GM19467 (cell line): Measurements from ENCODE around the gene LMF1.

Experiments
- ATAC-seq: cut with Tn5 transposase; IDR thresholded peaks from one replicate; pipeline ENCODE4 v1.9.1; 2021; ENCODE audit warnings: mild to moderate bottlenecking, moderate library complexity; ENCODE audit not compliant: unreplicated experiment

Gene LMF1

GRCh38 chr16:819336-820043 is 151.3 kb downstream of the LMF1 start:
- no peak for ATAC-seq

GRCh38 chr16:818592-818991 is 152.2 kb downstream of the LMF1 start:
- no peak for ATAC-seq

DNA sequence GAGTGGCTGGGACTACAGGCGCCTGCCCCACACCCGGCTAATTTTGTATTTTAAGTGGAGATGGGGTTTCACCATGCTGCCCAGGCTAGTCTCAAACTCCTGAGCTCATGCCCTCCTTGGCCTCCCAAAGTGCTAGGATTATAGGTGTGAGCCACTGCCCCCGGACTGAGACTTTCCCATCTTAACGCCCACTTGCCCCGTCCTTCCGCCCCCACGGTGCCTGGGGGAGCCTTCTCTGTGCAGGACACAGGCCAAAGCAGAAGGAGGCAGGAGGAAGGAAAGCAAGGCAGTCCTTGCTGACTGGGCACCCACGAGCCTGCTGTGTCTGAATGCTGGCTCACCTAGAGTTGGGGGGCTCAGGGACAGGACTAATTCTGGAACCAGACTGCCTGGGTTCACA is 152.7 kb downstream of the LMF1 start:
- no peak for ATAC-seq

DNA sequence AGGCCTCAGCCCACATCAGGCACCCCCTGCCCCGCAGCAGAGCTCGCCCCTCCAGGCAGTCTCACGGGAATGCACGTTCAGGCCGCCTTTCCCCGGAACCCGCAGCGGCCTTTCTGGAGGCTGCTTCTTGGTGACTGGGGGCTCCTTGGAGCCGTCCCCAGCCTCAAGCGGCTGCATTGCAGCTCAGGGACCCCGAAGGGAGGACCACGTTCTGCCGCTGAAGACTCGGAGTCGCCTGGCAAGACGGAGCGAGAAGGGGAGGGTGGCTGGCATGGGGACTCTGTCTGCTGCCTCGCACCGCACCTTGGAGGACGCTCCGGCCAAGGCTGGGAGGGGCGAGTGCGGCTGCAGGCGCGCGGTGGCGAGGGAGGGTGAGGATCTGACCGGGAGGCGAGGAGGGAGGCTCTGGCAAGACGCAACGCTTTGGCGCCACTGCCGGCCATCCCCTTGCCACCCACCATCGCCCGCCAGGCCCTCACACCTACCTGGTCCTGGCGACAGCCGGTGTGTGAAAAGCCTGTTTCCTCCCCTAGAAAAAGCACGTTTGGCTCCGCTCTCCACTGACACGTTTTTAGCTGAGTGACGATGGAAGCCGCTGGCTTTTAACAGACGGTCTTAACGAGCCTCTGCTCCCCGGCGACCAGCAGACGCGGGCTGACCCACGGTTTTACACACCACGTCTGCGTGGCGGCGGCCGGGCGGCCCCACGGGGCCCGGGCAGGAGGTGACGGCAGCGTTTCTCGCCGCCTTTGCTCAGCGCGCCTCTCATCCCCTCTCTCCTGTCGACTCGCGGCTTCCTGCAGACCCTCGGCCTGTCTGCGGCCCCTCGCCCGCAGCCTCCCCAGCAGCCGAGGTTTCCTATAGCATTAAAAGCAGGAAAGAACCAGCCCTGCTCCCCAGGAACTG is 153.5 kb downstream of the LMF1 start:
- no peak for ATAC-seq

DNA sequence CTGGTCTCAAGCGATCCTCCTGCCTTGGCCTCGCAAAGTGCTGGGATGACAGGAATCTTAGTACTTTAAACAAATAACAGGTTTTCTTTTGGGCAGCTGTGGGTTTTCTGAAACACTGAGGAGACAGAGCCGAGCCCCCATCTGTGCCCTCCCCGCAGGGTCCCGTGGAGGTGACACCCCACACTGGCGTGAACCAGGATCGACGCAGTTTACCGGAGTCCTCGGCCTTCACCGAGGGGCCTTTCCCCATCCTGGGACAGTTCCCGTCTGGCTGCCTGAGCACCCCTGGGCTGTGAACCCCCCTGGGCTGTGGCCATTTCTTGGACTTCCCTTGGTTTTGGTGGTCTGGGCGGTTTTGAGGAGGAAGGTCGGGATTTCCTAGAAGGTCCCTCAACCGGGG is 154.9 kb downstream of the LMF1 start:
- ATAC-seq, result no peak

- ATAC-seq, result no peak
Measured at GRCh38 chr16:814974-815373, 155.8 kb downstream of the LMF1 start.

GRCh38 chr16:813916-814412 is 156.8 kb downstream of the LMF1 start:
- ATAC-seq, result no peak

DNA sequence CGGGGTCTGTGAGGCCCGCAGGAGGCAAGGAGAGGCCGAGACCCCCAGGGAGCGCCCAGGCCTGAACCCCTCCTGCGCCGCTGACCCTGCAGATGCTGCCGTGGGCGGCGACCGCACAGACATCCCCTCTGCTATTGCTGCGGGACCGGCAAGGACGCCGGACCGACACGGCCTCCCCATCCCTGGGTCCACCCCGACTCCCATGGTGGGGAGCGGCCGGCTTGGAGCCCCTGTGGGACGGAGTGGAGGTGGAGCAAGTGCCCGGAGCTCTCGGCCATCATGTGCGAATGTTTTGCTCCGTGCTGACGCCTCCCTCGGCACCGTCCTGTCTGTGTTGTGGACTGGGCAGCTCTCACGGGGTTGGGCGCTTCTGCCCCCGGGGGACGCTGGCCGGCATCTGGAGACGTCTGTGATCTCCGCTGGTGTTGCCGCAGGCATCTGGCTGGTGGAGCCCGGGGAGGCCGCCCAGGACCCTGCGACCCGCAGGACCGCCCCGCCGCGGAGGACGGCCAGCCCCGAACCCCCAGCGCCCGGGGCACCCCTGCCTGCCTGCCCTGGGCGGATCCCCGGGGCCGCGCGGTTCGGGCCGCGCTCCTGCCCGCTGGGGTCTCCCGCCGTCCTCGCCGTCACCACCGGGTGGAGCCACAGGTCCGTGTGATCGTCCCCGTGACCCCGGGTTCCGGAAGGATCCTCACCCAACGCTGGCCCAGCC is 157.4 kb downstream of the LMF1 start:
- no peak for ATAC-seq

DNA sequence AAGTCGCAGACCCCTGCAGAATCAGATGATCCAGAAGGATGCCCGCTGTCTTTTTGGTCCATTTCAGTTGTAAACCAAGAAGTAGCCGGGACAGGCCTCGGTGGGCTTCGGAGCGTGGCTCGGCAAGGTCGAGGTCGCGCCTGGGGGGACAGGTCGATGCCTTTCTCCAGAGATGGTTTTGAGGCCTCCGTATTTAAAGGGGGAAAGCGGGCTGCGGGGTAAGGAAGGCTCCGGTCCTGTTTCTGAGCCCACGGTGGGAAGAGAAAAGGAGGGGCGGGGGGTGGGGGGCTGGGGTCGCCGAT is 162.7 kb downstream of the LMF1 start:
- no peak for ATAC-seq

- ATAC-seq, result peak; percentile 65
Measured at GRCh38 chr16:807347-808084, 163.3 kb downstream of the LMF1 start.

DNA sequence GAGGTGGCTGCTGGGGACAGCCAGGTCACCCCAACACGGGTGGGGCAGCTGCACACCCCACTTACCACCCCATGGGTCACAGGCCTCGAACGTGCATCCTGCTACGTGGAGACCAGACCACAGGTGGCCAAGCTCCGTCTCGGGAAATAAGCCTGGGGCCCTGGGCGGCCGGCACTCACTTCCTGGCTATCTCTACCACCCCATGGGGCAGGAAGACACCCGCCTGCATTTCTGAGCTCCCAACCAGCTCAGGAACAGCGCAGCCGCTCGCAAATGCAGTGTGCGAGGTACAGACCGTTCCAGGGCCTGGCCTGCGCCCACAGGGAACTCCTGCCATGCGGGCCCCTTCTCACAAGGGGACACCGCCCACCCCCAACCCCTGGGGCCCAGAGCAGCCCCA is 165.3 kb downstream of the LMF1 start:
- ATAC-seq, result no peak

GRCh38 chr16:804193-805048 is 166.4 kb downstream of the LMF1 start:
- ATAC-seq, result no peak

DNA sequence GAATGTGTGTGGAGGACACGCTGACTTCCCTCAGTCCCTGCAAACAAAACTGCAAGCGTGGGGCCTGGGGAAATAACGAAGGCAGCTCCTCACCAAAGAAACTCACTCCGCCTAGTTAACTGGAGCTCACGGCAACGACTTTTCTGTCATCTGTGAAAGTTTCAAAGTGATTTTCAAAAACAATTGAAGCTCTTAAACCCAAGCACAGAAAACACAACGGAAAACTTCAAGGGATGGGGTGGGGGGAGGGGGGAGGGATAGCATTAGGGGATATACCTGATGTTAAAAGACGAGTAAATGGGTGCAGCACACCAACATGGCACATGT is 167.1 kb downstream of the LMF1 start:
- ATAC-seq, result no peak
